Measurements from ENCODE around the gene MPIG6B. TPM values are rescaled to one million over a fixed set of nuclear protein-coding genes. Genes with fewer than 3 reads are reported as not detected.

Gene MPIG6B
- polyA plus RNA-seq, 3 donors, result 0.09 to 0.75 (median 0.68) TPM

GRCh38 chr6:31700740-31701401 lies 22.3 kb upstream of the MPIG6B start:
- Mint-ChIP-seq H3K27me3 (ENCODE audit: low read depth in 3 of 3) (peaks cover 0 to 1% (median 0%) of the 10 kb centered on the region in 3 donors), H3K36me3 (peaks cover 33 to 53% of the 10 kb centered on the region in 2 donors), H3K9me3 (no peaks in the 10 kb centered on the region), H3K4me3 (no peak overlapping the region), H3K4me1 (peaks cover 29% of the 10 kb centered on the region), H3K27ac (peak overlapping the region in 5 of 7 donors; percentile 1 to 58 (median 38))
- H3K4me2 ChIP-seq (replicated peaks; ENCODE audit: extremely low read depth, low read length, poor library complexity, severe bottlenecking), result peak overlapping the region; percentile 85
- peaks cover 34% of the 10 kb centered on the region for H4K20me1 ChIP-seq (ENCODE audit: insufficient read depth, low read length)
- H2AFZ ChIP-seq (ENCODE audit: insufficient read depth, low read depth, low read length, poor library complexity, severe bottlenecking), result no peak overlapping the region
- H3K4me1 ChIP-seq (ENCODE audit: control insufficient read depth in 1 of 2, insufficient read depth in 2 of 2, low read length in 2 of 2), result peaks cover 20 to 26% of the 10 kb centered on the region in 2 donors
- H3K9ac ChIP-seq (ENCODE audit: insufficient read depth, low read length, poor library complexity, severe bottlenecking), result no peak overlapping the region
- intact Hi-C loops (cut with micrococcal nuclease), result loop anchor here in 1 of 2 donors (5.0 kb wide), 1 partner anchor 34 kb away; the partner anchor contains the start of genes CSNK2B and LY6G5B
- H3K36me3 ChIP-seq (replicated peaks in 1 of 2; ENCODE audit: control insufficient read depth in 1 of 2, insufficient read depth in 2 of 2, low read length in 2 of 2), result peaks cover 28 to 54% of the 10 kb centered on the region in 2 donors
- peaks cover 53% of the 10 kb centered on the region for H3K79me2 ChIP-seq (ENCODE audit: insufficient read depth, low read length)
- no peaks in the 10 kb centered on the region for H3K9me3 ChIP-seq (replicated peaks in 1 of 2; ENCODE audit: control insufficient read depth in 1 of 2, insufficient read depth in 1 of 2, low read length in 2 of 2)
- no peaks in the 10 kb centered on the region for H3K27me3 ChIP-seq (ENCODE audit: control insufficient read depth in 2 of 2, insufficient read depth in 2 of 2, low read length in 2 of 2)
- H3K27ac ChIP-seq (ENCODE audit: low read depth in 1 of 2, low read length in 2 of 2), result peak overlapping the region in 1 of 2 donors; percentile 96
- WGBS (ENCODE audit: insufficient coverage), result no CpG with 5 or more reads among the region's 5 CpGs
- H3K4me3 ChIP-seq (replicated peaks in 1 of 3; ENCODE audit: low read depth in 2 of 3, low read length in 3 of 3), result peak overlapping the region in 1 of 3 experiments; percentile 97
- DNase-seq, result no peak
- no peak for TF ChIP-seq CTCF (IDR thresholded peaks at IDR 0.05)

GRCh38 chr6:31701666-31702404 lies 21.3 kb upstream of the MPIG6B start:
- Mint-ChIP-seq H3K36me3 (peaks cover 27 to 43% of the 10 kb centered on the region in 2 donors), H3K4me3 (peak overlapping the region; percentile 98 to 100), H3K4me1 (peaks cover 29% of the 10 kb centered on the region), H3K9me3 (no peaks in the 10 kb centered on the region), H3K27ac (peak overlapping the region; percentile 99 to 100 (median 99)), H3K27me3 (ENCODE audit: low read depth in 3 of 3) (peaks cover 0 to 1% (median 0%) of the 10 kb centered on the region in 3 donors)
- WGBS (ENCODE audit: insufficient coverage), result 50% methylated on average over 6 of the region's 7 CpGs
- intact Hi-C loops (cut with micrococcal nuclease), result loop anchor here in 1 of 2 donors (2.0 to 5.0 kb wide), 2 partner anchors 25 to 35 kb away; partner anchors contain the start of genes CSNK2B and LY6G5B
- Histone ChIP-seq H3K27ac (ENCODE audit: low read depth in 1 of 2, low read length in 2 of 2) (peak overlapping the region in 1 of 2 donors; percentile 96), H3K36me3 (replicated peaks in 1 of 2; ENCODE audit: control insufficient read depth in 1 of 2, insufficient read depth in 2 of 2, low read length in 2 of 2) (peaks cover 20 to 44% of the 10 kb centered on the region in 2 donors), H3K4me2 (replicated peaks; ENCODE audit: extremely low read depth, low read length, poor library complexity, severe bottlenecking) (peak overlapping the region; percentile 85), H3K27me3 (ENCODE audit: control insufficient read depth in 2 of 2, insufficient read depth in 2 of 2, low read length in 2 of 2) (no peaks in the 10 kb centered on the region), H3K79me2 (ENCODE audit: insufficient read depth, low read length) (peaks cover 53% of the 10 kb centered on the region), H3K9ac (ENCODE audit: insufficient read depth, low read length, poor library complexity, severe bottlenecking) (peak overlapping the region; percentile 82), H3K4me1 (ENCODE audit: control insufficient read depth in 1 of 2, insufficient read depth in 2 of 2, low read length in 2 of 2) (peaks cover 20 to 26% of the 10 kb centered on the region in 2 donors), H4K20me1 (ENCODE audit: insufficient read depth, low read length) (peaks cover 34% of the 10 kb centered on the region), H3K4me3 (replicated peaks in 1 of 3; ENCODE audit: low read depth in 2 of 3, low read length in 3 of 3) (peak overlapping the region; percentile 92 to 98 (median 97)), H2AFZ (ENCODE audit: insufficient read depth, low read depth, low read length, poor library complexity, severe bottlenecking) (peak overlapping the region; percentile 76), H3K9me3 (replicated peaks in 1 of 2; ENCODE audit: control insufficient read depth in 1 of 2, insufficient read depth in 1 of 2, low read length in 2 of 2) (no peaks in the 10 kb centered on the region)
- no peak for TF ChIP-seq CTCF (IDR thresholded peaks at IDR 0.05)
- DNase-seq, result no peak
